Nephron progenitor cell (in vitro differentiated cells): ENCODE measurements around the gene SERP2.

Experiments
- DNase-seq: peaks from one replicate; pipeline ENCODE4 v3.0.0; 2021
- H3K27ac Mint-ChIP-seq: 2 replicates; pipeline ENCODE4 v1.8.0; 2021; ENCODE audit warnings: mild to moderate bottlenecking, moderate library complexity, mixed read lengths
- H3K27me3 Mint-ChIP-seq: 2 replicates; pipeline ENCODE4 v1.8.0; 2021; ENCODE audit warnings: mild to moderate bottlenecking, low read depth, mixed read lengths; ENCODE audit not compliant: poor library complexity
- H3K36me3 Mint-ChIP-seq: 2 replicates; pipeline ENCODE4 v1.8.0; 2021; ENCODE audit warnings: low read depth, mixed read lengths
- H3K4me1 Mint-ChIP-seq: 2 replicates; pipeline ENCODE4 v1.8.0; 2021; ENCODE audit warnings: mixed read lengths
- H3K4me3 Mint-ChIP-seq: 2 replicates; pipeline ENCODE4 v1.8.0; 2021; ENCODE audit warnings: mild to moderate bottlenecking, moderate library complexity, mixed read lengths
- H3K9me3 Mint-ChIP-seq: 2 replicates; pipeline ENCODE4 v1.8.0; 2021; ENCODE audit warnings: mild to moderate bottlenecking, moderate library complexity, mixed read lengths
- TF ChIP-seq, protein P1 (sequence below): fragments of 200-600 bp; sonication (generic); IDR thresholded peaks from 2 replicates; pipeline ENCODE4 v1.5.0; 2021; ENCODE audit warnings: antibody characterized with exemption

The SERP2 gene

DNA sequence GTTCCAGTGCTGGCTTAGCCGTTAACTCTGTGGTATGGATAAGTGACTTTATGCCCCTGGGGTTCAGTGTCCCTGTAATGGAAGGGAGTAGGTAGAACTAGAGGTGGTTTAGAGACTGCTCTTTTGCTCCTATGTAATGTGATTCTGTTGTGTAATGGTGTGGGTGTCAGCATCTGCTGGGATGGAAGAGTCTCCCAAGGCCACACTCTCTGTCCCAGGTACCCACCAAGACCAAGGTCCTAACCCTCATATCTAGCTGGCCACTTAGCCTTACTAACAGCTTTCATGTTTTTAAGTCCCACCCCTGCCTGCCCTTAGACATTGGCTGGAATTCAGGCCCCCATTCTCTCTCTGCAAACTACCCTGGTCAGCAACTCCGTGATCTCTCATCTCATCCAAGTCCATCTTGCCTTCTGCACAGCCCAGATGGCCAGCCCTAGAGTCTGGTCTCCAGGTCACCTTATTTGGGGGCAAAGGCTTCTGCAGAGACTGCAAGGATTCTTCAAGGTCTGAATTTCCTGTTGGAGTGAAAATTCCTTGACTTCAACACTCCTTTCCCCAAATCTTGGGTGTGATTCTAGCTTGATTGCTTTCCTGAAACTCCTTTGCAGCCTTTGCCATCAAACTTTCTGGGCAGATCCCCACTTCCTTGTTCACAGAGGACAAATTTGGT, 48.4 kb downstream of the SERP2 start:
- Mint-ChIP-seq H3K9me3 (no peaks in the 10 kb centered on the region), H3K27me3 (peaks cover 12% of the 10 kb centered on the region), H3K4me3 (no peak overlapping the region), H3K4me1 (peaks cover 63% of the 10 kb centered on the region), H3K36me3 (no peaks in the 10 kb centered on the region), H3K27ac (peak overlapping the region; percentile 40)
- TF ChIP-seq, protein P1, sequence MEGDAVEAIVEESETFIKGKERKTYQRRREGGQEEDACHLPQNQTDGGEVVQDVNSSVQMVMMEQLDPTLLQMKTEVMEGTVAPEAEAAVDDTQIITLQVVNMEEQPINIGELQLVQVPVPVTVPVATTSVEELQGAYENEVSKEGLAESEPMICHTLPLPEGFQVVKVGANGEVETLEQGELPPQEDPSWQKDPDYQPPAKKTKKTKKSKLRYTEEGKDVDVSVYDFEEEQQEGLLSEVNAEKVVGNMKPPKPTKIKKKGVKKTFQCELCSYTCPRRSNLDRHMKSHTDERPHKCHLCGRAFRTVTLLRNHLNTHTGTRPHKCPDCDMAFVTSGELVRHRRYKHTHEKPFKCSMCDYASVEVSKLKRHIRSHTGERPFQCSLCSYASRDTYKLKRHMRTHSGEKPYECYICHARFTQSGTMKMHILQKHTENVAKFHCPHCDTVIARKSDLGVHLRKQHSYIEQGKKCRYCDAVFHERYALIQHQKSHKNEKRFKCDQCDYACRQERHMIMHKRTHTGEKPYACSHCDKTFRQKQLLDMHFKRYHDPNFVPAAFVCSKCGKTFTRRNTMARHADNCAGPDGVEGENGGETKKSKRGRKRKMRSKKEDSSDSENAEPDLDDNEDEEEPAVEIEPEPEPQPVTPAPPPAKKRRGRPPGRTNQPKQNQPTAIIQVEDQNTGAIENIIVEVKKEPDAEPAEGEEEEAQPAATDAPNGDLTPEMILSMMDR, result no peak
- DNase-seq, result no peak

DNA sequence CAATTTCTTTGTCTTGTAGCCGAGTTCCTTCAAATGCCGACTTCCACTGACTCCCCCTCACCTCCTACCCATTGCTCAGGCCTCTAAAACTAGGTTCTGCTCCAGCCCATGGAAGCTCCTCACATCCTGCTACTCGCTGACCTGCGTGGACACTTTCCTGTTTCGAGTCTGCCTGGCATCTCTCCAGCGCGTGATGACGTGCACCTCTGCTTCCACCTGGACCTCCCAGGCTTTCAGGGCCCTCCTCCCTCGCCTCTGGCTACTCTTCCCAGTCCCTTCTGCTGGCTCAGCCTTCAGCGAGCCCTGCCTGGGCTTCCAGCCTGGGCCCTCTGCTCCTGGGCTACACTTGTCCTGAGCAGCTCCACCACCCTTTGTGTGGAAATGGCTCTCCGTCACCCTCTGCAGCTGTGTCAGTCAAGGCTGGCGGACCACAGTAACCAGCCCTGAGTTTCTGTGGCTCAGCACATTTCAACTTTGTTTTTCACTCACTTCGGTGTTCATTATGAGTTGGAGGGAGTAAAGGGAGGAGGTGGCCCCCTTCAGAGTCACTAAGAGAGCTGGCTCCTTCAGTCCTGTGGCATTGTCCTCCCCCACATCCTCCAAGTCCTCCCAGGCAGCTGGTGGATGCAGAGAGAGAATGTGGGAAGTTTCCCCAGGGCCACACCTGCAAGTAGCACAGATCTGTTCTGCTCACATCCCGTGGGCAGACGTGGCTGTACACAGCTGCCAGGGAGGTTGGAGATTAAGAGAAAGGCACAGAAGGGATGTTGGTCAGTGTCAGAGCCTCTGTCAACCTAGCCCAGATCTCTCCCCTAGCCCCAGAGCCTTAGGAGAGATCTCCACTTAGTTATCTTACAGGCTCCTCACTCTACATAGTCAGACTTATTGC, 49.4 kb downstream of the SERP2 start:
- TF ChIP-seq, protein P1, result no peak
- Mint-ChIP-seq H3K27ac (peak overlapping the region; percentile 40), H3K4me3 (peak overlapping the region; percentile 1), H3K27me3 (peaks cover 9% of the 10 kb centered on the region), H3K4me1 (peaks cover 56% of the 10 kb centered on the region), H3K9me3 (peaks cover 10% of the 10 kb centered on the region), H3K36me3 (no peaks in the 10 kb centered on the region)
- DNase-seq, result no peak

DNA sequence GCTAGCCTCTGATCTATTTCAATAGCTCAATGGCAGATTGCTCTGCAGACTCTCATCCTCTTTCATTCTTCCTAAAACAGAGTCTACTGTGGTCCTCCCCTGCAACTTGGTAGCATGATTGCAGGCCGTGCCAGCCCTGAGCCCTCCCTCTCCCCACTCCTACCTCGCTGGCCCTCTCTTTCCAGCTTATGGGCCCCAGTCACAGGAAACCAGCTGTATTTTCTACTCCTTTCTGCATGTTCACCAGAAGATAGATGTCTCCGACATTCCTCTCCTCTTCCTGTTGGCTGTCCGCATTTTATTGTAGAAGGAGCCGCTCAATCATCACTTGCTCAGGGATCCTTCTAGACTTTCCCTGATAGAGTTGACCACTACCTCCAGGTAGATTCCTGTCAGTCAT, 50.2 kb downstream of the SERP2 start:
- Mint-ChIP-seq H3K27me3 (peaks cover 9% of the 10 kb centered on the region), H3K9me3 (peaks cover 15% of the 10 kb centered on the region), H3K4me1 (peaks cover 52% of the 10 kb centered on the region), H3K4me3 (no peak overlapping the region), H3K27ac (peak overlapping the region; percentile 16), H3K36me3 (no peaks in the 10 kb centered on the region)
- TF ChIP-seq, protein P1, result no peak
- DNase-seq, result no peak

DNA sequence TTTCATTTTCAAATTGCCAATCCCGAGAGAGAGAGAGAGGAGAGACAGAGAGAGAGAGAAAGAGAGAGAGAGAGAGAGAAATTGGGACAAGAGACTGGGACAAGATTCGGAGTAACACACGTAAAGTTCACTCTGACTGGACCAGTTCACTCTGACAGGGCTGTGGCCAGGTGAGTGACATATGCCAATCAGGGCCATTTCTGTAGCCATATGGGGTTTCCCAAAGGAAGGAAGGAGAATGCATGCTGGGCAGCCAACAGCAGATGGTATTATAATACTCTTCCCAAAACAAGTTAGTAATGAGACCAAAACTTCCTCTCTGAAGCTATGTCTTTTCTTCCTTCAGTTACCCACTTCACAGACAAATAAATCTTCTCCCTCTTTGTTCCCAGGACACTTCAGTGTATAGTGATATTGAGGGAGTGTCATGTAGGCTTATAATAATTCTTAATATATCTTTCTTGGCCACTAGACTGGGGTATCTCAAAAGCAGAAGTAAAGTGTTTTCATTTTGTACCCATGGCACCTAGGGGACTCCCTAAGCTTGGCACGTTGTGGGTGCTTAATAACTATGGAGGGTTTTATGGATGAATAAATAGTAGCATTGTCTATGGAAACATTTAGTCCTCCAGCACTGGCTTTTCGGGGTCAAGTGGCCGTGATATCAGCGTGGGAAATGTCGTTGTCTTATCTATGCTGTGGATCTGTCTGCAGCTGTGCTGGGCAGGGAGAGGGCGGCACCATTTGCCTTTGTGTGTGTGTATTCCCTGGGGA, 51.6 kb downstream of the SERP2 start:
- TF ChIP-seq, protein P1, result no peak
- Mint-ChIP-seq H3K27ac (peak overlapping the region; percentile 88), H3K27me3 (peaks cover 5% of the 10 kb centered on the region), H3K4me1 (peaks cover 52% of the 10 kb centered on the region), H3K4me3 (no peak overlapping the region), H3K36me3 (no peaks in the 10 kb centered on the region), H3K9me3 (peaks cover 15% of the 10 kb centered on the region)
- DNase-seq, result no peak

DNA sequence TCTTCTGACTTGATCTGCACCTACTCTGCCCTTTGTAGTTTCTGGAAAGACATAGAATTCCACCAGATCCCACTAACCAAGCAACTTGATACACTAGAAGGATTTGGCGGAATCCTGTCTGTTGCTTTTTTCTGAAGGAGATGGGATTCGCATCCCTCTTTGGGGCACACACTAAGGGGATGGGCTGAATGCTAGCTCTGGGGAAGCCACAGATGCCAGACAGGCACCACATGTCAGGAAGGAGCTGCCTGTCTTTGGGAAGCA, 52.1 kb downstream of the SERP2 start:
- H3K9me3 Mint-ChIP-seq, result peaks cover 15% of the 10 kb centered on the region
- no peak for DNase-seq
- no peak overlapping the region for H3K27ac Mint-ChIP-seq
- no peaks in the 10 kb centered on the region for H3K36me3 Mint-ChIP-seq
- no peak overlapping the region for H3K4me3 Mint-ChIP-seq
- H3K27me3 Mint-ChIP-seq, result peaks cover 5% of the 10 kb centered on the region
- TF ChIP-seq, protein P1, result no peak
- H3K4me1 Mint-ChIP-seq, result peaks cover 47% of the 10 kb centered on the region
